Endothelial cell of umbilical vein (primary cell): ENCODE data around the gene LTO1.

Source experiments
- CTCF ChIP-seq, 2 donors: IDR thresholded peaks; 1 replicate in 1 of 2; 2 replicates in 1 of 2; pipeline ENCODE4 v1.5.1; 2011; ENCODE audit warnings: low read length in 2 of 2, mild to moderate bottlenecking in 2 of 2, moderate library complexity in 2 of 2, control low read depth in 1 of 2, inconsistent platforms in 1 of 2, low read depth in 1 of 2; ENCODE audit not compliant: insufficient read depth in 1 of 2; ENCODE audit errors: extremely low read depth in 1 of 2
- EZH2 ChIP-seq: IDR thresholded peaks from 2 replicates; pipeline ENCODE4 v1.6.1; 2012; ENCODE audit warnings: borderline replicate concordance, low read depth, mild to moderate bottlenecking, moderate library complexity, low read length, inconsistent platforms; ENCODE audit not compliant: severe bottlenecking
- POLR2AphosphoS5 ChIP-seq: IDR thresholded peaks from 2 replicates; pipeline ENCODE4 v1.6.1; 2012; ENCODE audit warnings: low read depth, mild to moderate bottlenecking, control low read depth, low read length, moderate library complexity; ENCODE audit not compliant: insufficient read depth

- TF ChIP-seq CTCF (IDR thresholded peaks at IDR 0.05; ENCODE audit: extremely low read depth in 1 of 2, insufficient read depth in 1 of 2, low read depth in 1 of 2, low read length in 2 of 2) (no peak), EZH2 (no peak), POLR2AphosphoS5 (no peak)
These were observed 18.4 kb downstream of the LTO1 start for GRCh38 chr11:69656536-69657455.
